ENCODE measurements around the gene ARPC1A. TPM values are rescaled to one million over a fixed set of nuclear protein-coding genes. Genes with fewer than 3 reads are reported as not detected.
"Not testable (repeated sequence)": the region's sequence is repeated elsewhere in the genome, so short reads cannot be mapped to it uniquely, and the experiment has no call there.

Gene ARPC1A
- total and polyA plus RNA-seq, 5 donors, result 106 to 148 (median 125) TPM

GRCh38 chr7:99380032-99380822 lies 54.5 kb downstream of the ARPC1A start:
- peaks cover 19% of the 10 kb centered on the region for H3K4me1 ChIP-seq (ENCODE audit: control insufficient read depth, insufficient read depth, low read length)
- 25% methylated on average over 12 of the region's 12 CpGs for WGBS
- peak overlapping the region; percentile 21 for H3K4me3 ChIP-seq (ENCODE audit: low read length)
- H3K27me3 ChIP-seq (ENCODE audit: control insufficient read depth, insufficient read depth), result no peaks in the 10 kb centered on the region
- intact Hi-C loops (cut with DNase I), result no loop called here
- ATAC-seq (peak; percentile 34 to 52), DNase-seq (peak; percentile 55 to 67 (median 66))
- peak overlapping the region; percentile 97 for H3K27ac ChIP-seq (ENCODE audit: low read length)
- H3K9me3 ChIP-seq (ENCODE audit: control insufficient read depth, low read length), result no peaks in the 10 kb centered on the region

GRCh38 chr7:99380823-99381663 lies 55.3 kb downstream of the ARPC1A start:
- Histone ChIP-seq H3K4me1 (ENCODE audit: control insufficient read depth, insufficient read depth, low read length) (peaks cover 19% of the 10 kb centered on the region), H3K9me3 (ENCODE audit: control insufficient read depth, low read length) (no peaks in the 10 kb centered on the region), H3K27ac (ENCODE audit: low read length) (peak overlapping the region; percentile 97), H3K27me3 (ENCODE audit: control insufficient read depth, insufficient read depth) (no peaks in the 10 kb centered on the region), H3K4me3 (ENCODE audit: low read length) (no peak overlapping the region)
- DNase-seq (peak in 2 of 3 donors; percentile 64 to 68), ATAC-seq (peak; percentile 2 to 3)
- intact Hi-C loops (cut with DNase I), result no loop called here
- WGBS, result 62% methylated on average over 16 of the region's 16 CpGs

DNA sequence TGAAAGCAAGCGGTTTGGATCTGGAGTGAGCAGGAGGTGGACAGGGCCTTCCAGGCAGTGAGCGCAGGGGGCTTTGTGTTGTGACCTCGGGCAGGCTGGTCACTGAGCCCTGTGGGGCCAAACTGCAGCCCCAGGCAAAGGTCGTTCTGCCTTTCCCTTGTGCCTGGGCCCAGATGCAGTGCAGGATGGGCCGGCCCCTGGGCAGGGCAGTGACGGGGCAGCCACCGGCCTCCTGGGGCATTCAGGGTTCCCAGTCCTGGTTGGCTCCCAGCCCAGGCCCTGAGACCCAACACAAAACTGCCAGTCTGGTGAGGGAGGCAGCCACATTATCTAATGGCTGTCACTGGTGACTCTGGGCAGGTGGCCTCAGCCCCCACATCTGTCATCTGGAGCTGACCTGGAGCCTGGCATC lies 56.0 kb downstream of the ARPC1A start:
- Histone ChIP-seq H3K27ac (ENCODE audit: low read length) (no peak overlapping the region), H3K4me1 (ENCODE audit: control insufficient read depth, insufficient read depth, low read length) (peaks cover 19% of the 10 kb centered on the region)
- intact Hi-C loops (cut with DNase I), result no loop called here

DNA sequence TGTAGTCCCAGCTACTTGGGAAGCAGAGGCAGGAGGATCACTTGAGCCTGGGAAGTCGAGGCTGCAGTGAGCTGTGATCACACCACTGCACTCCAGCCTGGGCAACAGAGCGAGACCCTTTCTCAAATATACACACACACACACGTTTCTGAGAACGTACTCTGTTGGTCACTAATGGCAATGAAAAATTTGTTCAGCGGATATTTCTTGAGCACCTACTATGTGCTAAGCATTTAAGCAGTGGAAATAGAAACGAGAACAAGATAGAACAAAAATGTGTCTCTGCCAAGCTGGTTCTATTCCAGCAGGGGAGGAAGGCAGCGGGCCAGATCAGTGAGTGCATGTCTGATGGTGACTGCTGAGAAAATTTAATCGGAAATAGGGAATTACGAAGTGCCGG lies 57.5 kb downstream of the ARPC1A start:
- DNase-seq (no peak), ATAC-seq (no peak)
- Histone ChIP-seq H3K27ac (ENCODE audit: low read length) (no peak overlapping the region), H3K9me3 (ENCODE audit: control insufficient read depth, low read length) (no peaks in the 10 kb centered on the region), H3K4me1 (ENCODE audit: control insufficient read depth, insufficient read depth, low read length) (peaks cover 19% of the 10 kb centered on the region), H3K27me3 (ENCODE audit: control insufficient read depth, insufficient read depth) (no peaks in the 10 kb centered on the region), H3K4me3 (ENCODE audit: low read length) (no peak overlapping the region)
- WGBS, result 88% methylated on average over 10 of the region's 10 CpGs
- intact Hi-C loops (cut with DNase I), result no loop called here

More for the DNA sequence above, 56.0 kb downstream of the ARPC1A start:
- DNase-seq, result peak in 2 of 3 donors; percentile 54 to 73
- Histone ChIP-seq H3K9me3 (ENCODE audit: control insufficient read depth, low read length) (no peaks in the 10 kb centered on the region), H3K27me3 (ENCODE audit: control insufficient read depth, insufficient read depth) (no peaks in the 10 kb centered on the region), H3K4me3 (ENCODE audit: low read length) (no peak overlapping the region)
- 74% methylated on average over 7 of the region's 7 CpGs for WGBS
- no peak for ATAC-seq

DNA sequence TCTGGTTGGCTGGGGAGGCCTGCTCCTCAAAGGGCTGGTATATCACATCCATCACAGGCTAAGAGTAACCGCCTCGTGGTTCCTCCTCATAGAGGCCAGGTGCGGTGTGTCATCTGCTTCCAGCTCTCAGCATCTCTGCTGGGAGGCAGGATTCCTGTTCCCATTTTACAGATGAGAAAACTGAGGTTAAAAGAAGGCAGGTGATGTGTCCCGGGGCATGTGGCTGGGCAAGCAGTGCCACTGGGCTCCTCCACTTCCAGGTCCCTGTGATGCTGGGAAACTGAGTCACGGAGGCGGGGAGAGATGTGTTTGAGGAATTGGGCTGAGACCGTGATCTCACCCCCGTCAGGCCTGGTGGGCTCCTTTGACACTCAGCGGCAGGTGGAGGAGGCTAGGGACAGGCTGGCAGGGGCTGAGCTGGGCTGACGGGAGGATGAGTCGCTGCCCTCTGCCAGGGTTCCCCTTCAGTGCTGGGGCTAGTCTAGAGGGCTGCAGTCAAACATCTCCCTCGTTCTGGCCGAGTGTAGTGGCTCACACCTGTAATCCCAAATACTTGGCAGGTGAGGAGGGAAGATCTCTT lies 58.2 kb downstream of the ARPC1A start:
- Histone ChIP-seq H3K9me3 (ENCODE audit: control insufficient read depth, low read length) (no peaks in the 10 kb centered on the region), H3K4me1 (ENCODE audit: control insufficient read depth, insufficient read depth, low read length) (peaks cover 19% of the 10 kb centered on the region), H3K27me3 (ENCODE audit: control insufficient read depth, insufficient read depth) (no peaks in the 10 kb centered on the region), H3K4me3 (ENCODE audit: low read length) (no peak overlapping the region), H3K27ac (ENCODE audit: low read length) (no peak overlapping the region)
- 94% methylated on average over 13 of the region's 13 CpGs for WGBS
- intact Hi-C loops (cut with DNase I), result no loop called here
- ATAC-seq, result no peak
- peak in 1 of 3 donors; percentile 7 for DNase-seq

GRCh38 chr7:99384523-99384922 lies 58.8 kb downstream of the ARPC1A start:
- Histone ChIP-seq H3K4me3 (ENCODE audit: low read length) (no peak overlapping the region), H3K4me1 (ENCODE audit: control insufficient read depth, insufficient read depth, low read length) (peaks cover 16% of the 10 kb centered on the region), H3K27me3 (ENCODE audit: control insufficient read depth, insufficient read depth) (no peaks in the 10 kb centered on the region), H3K9me3 (ENCODE audit: control insufficient read depth, low read length) (no peaks in the 10 kb centered on the region), H3K27ac (ENCODE audit: low read length) (no peak overlapping the region)
- 88% methylated on average over 4 of the region's 4 CpGs for WGBS
- ATAC-seq, result no peak
- DNase-seq, result peak in 1 of 3 donors; percentile 11
- intact Hi-C loops (cut with DNase I), result no loop called here

- Histone ChIP-seq H3K27ac (ENCODE audit: low read length) (no peak overlapping the region), H3K27me3 (ENCODE audit: control insufficient read depth, insufficient read depth) (no peaks in the 10 kb centered on the region), H3K4me1 (ENCODE audit: control insufficient read depth, insufficient read depth, low read length) (peaks cover 7% of the 10 kb centered on the region), H3K9me3 (ENCODE audit: control insufficient read depth, low read length) (no peaks in the 10 kb centered on the region), H3K4me3 (ENCODE audit: low read length) (no peak overlapping the region)
- 82% methylated on average over 8 of the region's 8 CpGs for WGBS
- ATAC-seq (no peak), DNase-seq (peak in 1 of 3 donors; percentile 21)
- intact Hi-C loops (cut with DNase I), result no loop called here
These were observed 59.9 kb downstream of the ARPC1A start for GRCh38 chr7:99385564-99385963.

- 91% methylated on average over 9 of the region's 9 CpGs for WGBS
- no peaks in the 10 kb centered on the region for H3K27me3 ChIP-seq (ENCODE audit: control insufficient read depth, insufficient read depth)
- H3K9me3 ChIP-seq (ENCODE audit: control insufficient read depth, low read length), result no peaks in the 10 kb centered on the region
- no peak overlapping the region for H3K27ac ChIP-seq (ENCODE audit: low read length)
- ATAC-seq (no peak), DNase-seq (peak in 1 of 3 donors; percentile 29)
- H3K4me3 ChIP-seq (ENCODE audit: low read length), result no peak overlapping the region
- intact Hi-C loops (cut with DNase I), result no loop called here
- H3K4me1 ChIP-seq (ENCODE audit: control insufficient read depth, insufficient read depth, low read length), result no peaks in the 10 kb centered on the region
These were observed 61.0 kb downstream of the ARPC1A start for GRCh38 chr7:99386584-99387238.

DNA sequence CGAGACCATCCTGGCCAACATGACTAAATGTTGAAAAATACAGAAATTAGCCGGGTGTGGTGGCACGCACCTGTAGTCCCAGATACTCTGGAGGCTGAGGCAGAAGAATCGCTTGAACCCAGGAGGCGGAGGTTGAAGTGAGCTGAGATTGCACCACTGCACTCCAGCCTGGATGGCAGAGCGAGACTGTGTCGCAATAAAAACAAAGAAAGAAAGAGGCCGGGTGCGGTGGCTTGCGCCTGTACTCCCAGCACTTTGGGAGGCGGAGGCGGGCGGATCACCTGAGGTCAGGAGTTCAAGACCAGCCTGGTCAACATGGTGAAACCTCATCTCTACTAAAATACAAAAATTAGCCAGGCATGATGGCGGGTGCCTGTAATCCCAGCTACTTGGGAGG lies 61.5 kb downstream of the ARPC1A start:
- DNase-seq, result peak in 2 of 3 donors; percentile 30 to 37
- ATAC-seq; H3K4me3 ChIP-seq (ENCODE audit: low read length); H3K27ac ChIP-seq (ENCODE audit: low read length); H3K9me3 ChIP-seq (ENCODE audit: control insufficient read depth, low read length); H3K27me3 ChIP-seq (ENCODE audit: control insufficient read depth, insufficient read depth); intact Hi-C loops (cut with DNase I); H3K4me1 ChIP-seq (ENCODE audit: control insufficient read depth, insufficient read depth, low read length): not testable (repeated sequence)
- 95% methylated on average over 14 of the region's 14 CpGs for WGBS

- Histone ChIP-seq H3K27ac (ENCODE audit: low read length) (no peak overlapping the region), H3K4me3 (ENCODE audit: low read length) (no peak overlapping the region), H3K9me3 (ENCODE audit: control insufficient read depth, low read length) (no peaks in the 10 kb centered on the region), H3K27me3 (ENCODE audit: control insufficient read depth, insufficient read depth) (no peaks in the 10 kb centered on the region), H3K4me1 (ENCODE audit: control insufficient read depth, insufficient read depth, low read length) (no peaks in the 10 kb centered on the region)
- WGBS, result 95% methylated on average over 20 of the region's 20 CpGs
- DNase-seq (peak in 2 of 3 donors; percentile 33 to 40), ATAC-seq (no peak)
- intact Hi-C loops (cut with DNase I), result no loop called here
These were observed 62.2 kb downstream of the ARPC1A start for GRCh38 chr7:99387912-99388311.
